Fibroblast of lung (primary cell): ENCODE data around the gene HECW1. TPM values are rescaled to one million over a fixed set of nuclear protein-coding genes. Genes with fewer than 3 reads are reported as not detected.
A peak's percentile ranks its signal among the peaks of the same experiment; 100 is the strongest.

Experiments used
- DNase-seq, 2 donors: peaks; one replicate each; pipeline versions ENCODE4 v3.0.0 to v3.0.0-alpha.2; 2010; ENCODE audit warnings: low read depth in 2 of 2
- H2AFZ ChIP-seq: 2 replicates; pipeline ENCODE4 v1.5.1; 2012; ENCODE audit warnings: low read length, control low read depth, inconsistent platforms
- H3K27ac ChIP-seq: 2 replicates; pipeline ENCODE4 v1.5.1; 2011; ENCODE audit warnings: low read length, control low read depth; ENCODE audit not compliant: insufficient read depth
- H3K27me3 ChIP-seq: 2 replicates; pipeline ENCODE4 v1.5.1; 2011; ENCODE audit warnings: mild to moderate bottlenecking, low read length; ENCODE audit not compliant: control insufficient read depth, insufficient read depth
- H3K36me3 ChIP-seq: 2 replicates; pipeline ENCODE4 v1.5.1; 2011; ENCODE audit warnings: low read length; ENCODE audit not compliant: control insufficient read depth, insufficient read depth
- H3K4me1 ChIP-seq: 2 replicates; pipeline ENCODE4 v1.5.1; 2011; ENCODE audit warnings: low read length; ENCODE audit not compliant: control insufficient read depth, insufficient read depth; ENCODE audit errors: extremely low read depth
- H3K4me2 ChIP-seq: 2 replicates; pipeline ENCODE4 v1.5.1; 2011; ENCODE audit warnings: low read length, control low read depth; ENCODE audit not compliant: insufficient read depth; ENCODE audit errors: extremely low read depth
- H3K4me3 ChIP-seq, 4 experiments: fragments of 200-600 bp in 1 of 4; sonication (generic) in 1 of 4; replicated peaks in 1 of 4; 2 replicates each; pipeline ENCODE4 v1.5.1; 2011 to 2016; ENCODE audit warnings: low read length in 4 of 4, low read depth in 3 of 4, mild to moderate bottlenecking in 3 of 4, control low read depth in 2 of 4, inconsistent platforms in 1 of 4, mixed read lengths in 1 of 4; ENCODE audit not compliant: insufficient read depth in 1 of 4; ENCODE audit errors: control extremely low read depth in 1 of 4
- H3K79me2 ChIP-seq: 2 replicates; pipeline ENCODE4 v1.5.1; 2012; ENCODE audit warnings: mild to moderate bottlenecking, low read length, inconsistent platforms; ENCODE audit not compliant: control insufficient read depth, insufficient read depth
- H3K9ac ChIP-seq: 2 replicates; pipeline ENCODE4 v1.5.1; 2011; ENCODE audit warnings: mild to moderate bottlenecking, low read length, control low read depth; ENCODE audit not compliant: insufficient read depth
- H3K9me3 ChIP-seq: 2 replicates; pipeline ENCODE4 v1.5.1; 2012; ENCODE audit warnings: low read depth, low read length; ENCODE audit not compliant: control insufficient read depth, insufficient read depth
- H4K20me1 ChIP-seq: 2 replicates; pipeline ENCODE4 v1.5.1; 2011; ENCODE audit warnings: low read length; ENCODE audit not compliant: control insufficient read depth, insufficient read depth; ENCODE audit errors: extremely low read depth
- EZH2 ChIP-seq: IDR thresholded peaks from 2 replicates; pipeline ENCODE4 v1.5.1; 2012; ENCODE audit warnings: low read length, control low read depth, mild to moderate bottlenecking; ENCODE audit errors: missing control alignments
- polyA plus RNA-seq, 2 donors: library from polyadenylated mRNA; depleted of rRNA in 1 of 2; stranded (reverse) in 1 of 2; unstranded in 1 of 2; fragments of >200 nt; gene quantifications; 2 replicates each; pipeline ENCODE4 v1.2.1, GENCODE V29; 2011 to 2012; ENCODE audit warnings: missing spikeins in 1 of 2
- total RNA-seq: library from RNA; depleted of rRNA; stranded (reverse); fragments of >200 nt; gene quantifications from 2 replicates; pipeline ENCODE4 v1.2.1, GENCODE V29; 2014
- TF ChIP-seq, protein P1 (sequence below), 2 donors: IDR thresholded peaks in 1 of 2; conservative IDR thresholded peaks in 1 of 2; 1 replicate in 1 of 2; 2 replicates in 1 of 2; pipeline ENCODE4 v1.5.1; 2011 to 2012; ENCODE audit warnings: low read length in 2 of 2, control low read depth in 1 of 2, inconsistent platforms in 1 of 2, low read depth in 1 of 2, mild to moderate bottlenecking in 1 of 2

The HECW1 gene
- total and polyA plus RNA-seq, 2 donors (not counting 1 experiment from before 2014, with no cell fraction given) = 1.1 to 6.1 TPM

DNA sequence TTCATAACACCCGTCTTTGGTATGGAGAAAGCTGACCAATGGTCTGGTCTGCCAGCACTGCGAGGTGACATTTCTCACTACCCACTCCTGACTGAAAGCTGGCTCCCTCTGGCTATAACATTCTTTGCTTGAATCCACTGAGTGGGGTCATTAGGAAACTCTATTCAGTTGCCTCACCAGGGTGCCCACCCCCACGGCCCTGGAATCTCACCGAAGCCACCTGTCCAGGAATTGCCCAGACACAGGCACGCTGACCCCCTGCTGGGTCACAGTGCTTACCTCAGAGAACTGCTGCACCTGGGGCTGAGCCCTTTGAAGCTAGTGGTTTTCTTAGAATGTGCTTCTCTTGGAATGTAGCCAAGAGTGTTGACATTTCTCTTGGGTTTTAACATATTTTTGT lies 28.6 kb downstream of the HECW1 start:
- TF ChIP-seq EZH2 = no peak
- TF ChIP-seq, protein P1, sequence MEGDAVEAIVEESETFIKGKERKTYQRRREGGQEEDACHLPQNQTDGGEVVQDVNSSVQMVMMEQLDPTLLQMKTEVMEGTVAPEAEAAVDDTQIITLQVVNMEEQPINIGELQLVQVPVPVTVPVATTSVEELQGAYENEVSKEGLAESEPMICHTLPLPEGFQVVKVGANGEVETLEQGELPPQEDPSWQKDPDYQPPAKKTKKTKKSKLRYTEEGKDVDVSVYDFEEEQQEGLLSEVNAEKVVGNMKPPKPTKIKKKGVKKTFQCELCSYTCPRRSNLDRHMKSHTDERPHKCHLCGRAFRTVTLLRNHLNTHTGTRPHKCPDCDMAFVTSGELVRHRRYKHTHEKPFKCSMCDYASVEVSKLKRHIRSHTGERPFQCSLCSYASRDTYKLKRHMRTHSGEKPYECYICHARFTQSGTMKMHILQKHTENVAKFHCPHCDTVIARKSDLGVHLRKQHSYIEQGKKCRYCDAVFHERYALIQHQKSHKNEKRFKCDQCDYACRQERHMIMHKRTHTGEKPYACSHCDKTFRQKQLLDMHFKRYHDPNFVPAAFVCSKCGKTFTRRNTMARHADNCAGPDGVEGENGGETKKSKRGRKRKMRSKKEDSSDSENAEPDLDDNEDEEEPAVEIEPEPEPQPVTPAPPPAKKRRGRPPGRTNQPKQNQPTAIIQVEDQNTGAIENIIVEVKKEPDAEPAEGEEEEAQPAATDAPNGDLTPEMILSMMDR (conservative IDR thresholded peaks at IDR 0.05 in 1 of 2, IDR thresholded peaks at IDR 0.05 in 1 of 2; ENCODE audit: low read depth in 1 of 2, low read length in 2 of 2) = no peak
- Histone ChIP-seq H3K36me3 (no peaks in the 10 kb centered on the region), H3K79me2 (no peaks in the 10 kb centered on the region), H3K9me3 (no peaks in the 10 kb centered on the region), H3K4me3 (no peak overlapping the region), H4K20me1 (no peaks in the 10 kb centered on the region), H3K4me2 (no peak overlapping the region), H3K9ac (no peak overlapping the region), H3K27me3 (no peaks in the 10 kb centered on the region), H2AFZ (no peak overlapping the region), H3K4me1 (no peaks in the 10 kb centered on the region), H3K27ac (no peak overlapping the region)
- peak in 1 of 2 donors; percentile 46 for DNase-seq

DNA sequence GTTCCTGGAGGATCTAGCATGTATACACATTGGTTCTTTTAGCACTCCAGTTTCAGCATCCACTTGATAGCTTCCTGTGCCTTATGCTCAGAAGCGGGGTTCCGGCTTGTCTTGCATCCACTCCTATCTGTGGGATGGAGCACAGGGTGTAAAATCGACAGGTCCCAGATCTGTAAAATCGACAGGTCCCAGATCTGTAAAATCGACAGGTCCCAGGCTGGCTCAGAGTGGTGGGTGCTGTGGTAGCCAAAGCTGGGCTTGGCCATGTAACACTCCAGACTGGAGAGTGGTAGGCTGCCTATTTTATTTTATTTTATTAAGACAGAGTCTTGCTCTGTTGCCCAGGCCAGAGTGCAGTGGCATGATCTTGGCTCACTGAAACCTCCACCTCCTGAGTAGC lies 30.3 kb downstream of the HECW1 start:
- TF ChIP-seq, protein P1 (conservative IDR thresholded peaks at IDR 0.05 in 1 of 2, IDR thresholded peaks at IDR 0.05 in 1 of 2; ENCODE audit: low read depth in 1 of 2, low read length in 2 of 2) = no peak
- no peak for TF ChIP-seq EZH2
- DNase-seq = no peak
- no peaks in the 10 kb centered on the region for H4K20me1 ChIP-seq

DNA sequence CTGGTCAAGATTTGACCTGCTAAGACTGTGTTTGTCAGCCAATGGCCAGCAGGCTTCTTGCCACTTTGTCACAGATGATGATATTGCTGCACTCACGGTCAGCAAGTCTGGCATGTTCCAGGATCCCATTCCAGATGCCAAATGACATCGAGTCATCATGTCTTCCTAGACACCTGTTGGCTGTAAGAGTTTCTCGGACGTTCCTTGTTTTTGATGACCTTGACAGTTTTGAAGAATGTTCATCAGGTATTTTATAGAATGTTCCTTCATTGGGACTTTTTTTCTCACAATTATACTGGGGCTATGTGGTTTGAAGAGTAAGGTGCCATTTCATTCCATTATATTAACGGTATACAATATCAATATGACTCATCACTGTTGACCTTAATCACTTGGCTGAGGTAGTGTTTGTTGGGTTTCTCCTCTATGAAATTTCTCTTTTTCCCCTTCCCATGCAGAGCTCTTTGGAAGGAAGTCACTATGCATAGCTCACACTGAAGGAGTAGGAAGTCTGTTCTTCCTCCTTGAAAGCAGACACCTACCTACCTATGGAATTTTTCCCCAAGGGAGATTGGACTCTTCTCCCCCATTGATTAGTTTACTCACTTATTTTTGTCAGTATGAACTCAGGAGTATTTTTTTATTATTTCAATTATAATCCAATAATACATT lies 31.6 kb downstream of the HECW1 start:
- Histone ChIP-seq H3K27ac (no peak overlapping the region), H2AFZ (no peak overlapping the region), H4K20me1 (no peaks in the 10 kb centered on the region), H3K36me3 (no peaks in the 10 kb centered on the region), H3K4me3 (no peak overlapping the region), H3K4me2 (no peak overlapping the region), H3K9ac (no peak overlapping the region), H3K9me3 (no peaks in the 10 kb centered on the region), H3K79me2 (no peaks in the 10 kb centered on the region), H3K4me1 (no peaks in the 10 kb centered on the region), H3K27me3 (no peaks in the 10 kb centered on the region)
- TF ChIP-seq, protein P1 (conservative IDR thresholded peaks at IDR 0.05 in 1 of 2, IDR thresholded peaks at IDR 0.05 in 1 of 2; ENCODE audit: low read depth in 1 of 2, low read length in 2 of 2) = no peak
- TF ChIP-seq EZH2 = no peak
- no peak for DNase-seq

More for the DNA sequence above, 30.3 kb downstream of the HECW1 start:
- H3K9ac ChIP-seq = no peak overlapping the region
- no peak overlapping the region for H3K4me2 ChIP-seq
- H3K27me3 ChIP-seq = no peaks in the 10 kb centered on the region
- no peaks in the 10 kb centered on the region for H3K9me3 ChIP-seq
- no peaks in the 10 kb centered on the region for H3K36me3 ChIP-seq
- no peak overlapping the region for H3K4me3 ChIP-seq
- no peaks in the 10 kb centered on the region for H3K4me1 ChIP-seq
- no peak overlapping the region for H3K27ac ChIP-seq
- H2AFZ ChIP-seq = no peak overlapping the region
- H3K79me2 ChIP-seq = no peaks in the 10 kb centered on the region
